ENCODE results near the gene RPLP2.

Gene RPLP2

DNA sequence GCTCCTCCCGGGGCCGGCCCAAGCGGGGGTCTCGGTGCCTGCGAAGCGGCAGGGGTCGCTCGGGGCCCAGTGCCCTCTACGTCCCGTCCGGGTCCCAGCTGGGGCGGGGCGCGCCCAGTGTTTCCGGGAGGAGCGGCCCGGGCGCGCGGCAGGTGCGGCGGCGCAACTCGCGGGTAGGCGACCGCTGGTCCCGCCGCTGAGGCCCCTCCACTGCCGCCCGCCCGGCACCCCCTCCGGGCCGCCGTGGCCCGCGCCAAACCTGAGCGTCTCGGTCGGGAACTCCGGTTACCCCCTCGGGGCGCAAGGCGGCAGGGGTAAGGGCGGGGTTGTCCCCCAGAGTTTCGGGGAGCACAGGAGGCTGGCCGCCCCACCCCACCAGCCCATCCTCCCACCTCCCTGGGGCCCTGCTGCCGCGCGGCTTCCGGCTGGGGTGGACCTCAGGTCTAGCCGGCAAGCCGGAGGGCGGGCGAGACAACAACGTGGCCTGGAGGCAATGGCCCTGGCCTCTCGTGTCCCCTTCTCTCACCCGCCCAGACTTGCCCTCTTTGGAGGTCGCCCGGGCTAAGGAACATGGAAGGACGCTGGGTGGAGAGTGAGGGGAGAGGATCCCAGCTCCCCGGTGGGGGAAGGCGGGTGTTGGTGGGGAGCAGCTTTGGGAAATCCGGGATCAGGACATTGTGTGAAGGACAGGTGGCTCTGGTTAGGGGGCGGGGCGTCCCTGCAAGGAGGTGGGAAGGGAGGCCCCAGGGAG, 17.6 kb downstream of the RPLP2 start:
- TF ChIP-seq, protein P1, sequence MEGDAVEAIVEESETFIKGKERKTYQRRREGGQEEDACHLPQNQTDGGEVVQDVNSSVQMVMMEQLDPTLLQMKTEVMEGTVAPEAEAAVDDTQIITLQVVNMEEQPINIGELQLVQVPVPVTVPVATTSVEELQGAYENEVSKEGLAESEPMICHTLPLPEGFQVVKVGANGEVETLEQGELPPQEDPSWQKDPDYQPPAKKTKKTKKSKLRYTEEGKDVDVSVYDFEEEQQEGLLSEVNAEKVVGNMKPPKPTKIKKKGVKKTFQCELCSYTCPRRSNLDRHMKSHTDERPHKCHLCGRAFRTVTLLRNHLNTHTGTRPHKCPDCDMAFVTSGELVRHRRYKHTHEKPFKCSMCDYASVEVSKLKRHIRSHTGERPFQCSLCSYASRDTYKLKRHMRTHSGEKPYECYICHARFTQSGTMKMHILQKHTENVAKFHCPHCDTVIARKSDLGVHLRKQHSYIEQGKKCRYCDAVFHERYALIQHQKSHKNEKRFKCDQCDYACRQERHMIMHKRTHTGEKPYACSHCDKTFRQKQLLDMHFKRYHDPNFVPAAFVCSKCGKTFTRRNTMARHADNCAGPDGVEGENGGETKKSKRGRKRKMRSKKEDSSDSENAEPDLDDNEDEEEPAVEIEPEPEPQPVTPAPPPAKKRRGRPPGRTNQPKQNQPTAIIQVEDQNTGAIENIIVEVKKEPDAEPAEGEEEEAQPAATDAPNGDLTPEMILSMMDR (IDR thresholded peaks at IDR 0.05; ENCODE audit: low read depth, low read length) = no peak
- peak overlapping the region in 1 of 2 donors; percentile 22 for H3K4me3 ChIP-seq (replicated peaks in 1 of 2; ENCODE audit: low read depth in 2 of 2, low read length in 2 of 2)
- no peak for DNase-seq (ENCODE audit: low read depth in 2 of 2)

DNA sequence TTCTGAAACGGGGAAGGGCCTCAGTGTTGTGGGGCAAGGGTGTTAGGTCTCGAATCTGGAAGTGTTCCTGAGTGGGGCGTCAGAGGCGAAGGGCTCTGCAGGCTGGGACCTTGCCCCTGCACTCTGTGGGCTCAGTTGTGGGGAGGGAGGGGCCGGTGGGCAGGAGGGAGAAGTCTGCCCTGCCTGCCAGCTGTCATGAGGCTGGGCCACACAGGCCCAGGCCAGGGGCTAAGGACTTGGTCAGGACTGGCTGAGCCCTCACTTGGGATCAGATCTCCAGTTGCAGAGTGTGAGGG, 18.1 kb downstream of the RPLP2 start, which contains the start of gene CRACR2B:
CRACR2B (plus strand) TSS at position 23 of the 296 bp plus-strand sequence. CDS start 689 bp downstream, outside the sequence.
- DNase-seq (ENCODE audit: low read depth in 2 of 2) = no peak
- TF ChIP-seq, protein P1 (IDR thresholded peaks at IDR 0.05; ENCODE audit: low read depth, low read length) = no peak
- H3K4me3 ChIP-seq (replicated peaks in 1 of 2; ENCODE audit: low read depth in 2 of 2, low read length in 2 of 2) = peak within 1 kb of the TSS in 1 of 2 donors; percentile 22

DNA sequence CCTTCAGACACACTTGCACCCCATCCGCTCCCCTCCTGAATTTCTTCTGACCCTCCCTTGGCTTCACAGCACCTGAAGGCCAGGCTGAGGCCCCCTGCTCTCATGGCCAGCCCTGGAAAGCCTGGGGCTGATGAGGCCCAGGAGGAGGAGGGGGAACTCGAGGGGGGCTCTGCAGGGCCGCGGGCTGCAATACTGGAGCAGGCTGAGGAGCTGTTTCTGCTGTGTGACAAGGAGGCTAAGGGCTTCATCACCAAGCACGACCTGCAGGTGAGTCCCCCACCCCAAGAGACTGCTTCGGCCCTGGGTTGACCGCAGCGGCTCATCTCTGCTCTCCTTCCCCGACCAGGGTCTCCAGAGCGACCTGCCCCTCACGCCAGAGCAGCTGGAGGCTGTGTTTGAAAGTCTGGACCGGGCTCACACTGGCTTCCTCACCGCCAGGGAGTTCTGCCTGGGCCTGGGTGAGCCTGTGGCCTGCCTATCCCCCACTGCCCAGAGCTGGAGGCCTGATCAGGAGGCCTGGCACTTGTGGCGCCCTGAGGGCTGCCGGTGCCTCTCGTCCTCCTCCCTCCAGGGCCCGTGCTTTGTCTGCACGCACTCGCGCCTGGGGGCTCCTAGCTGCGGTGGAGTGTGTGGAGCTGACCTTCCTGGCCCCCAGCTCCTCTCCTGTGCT, 18.9 kb downstream of the RPLP2 start:
- DNase-seq (ENCODE audit: low read depth in 2 of 2) = no peak
- TF ChIP-seq, protein P1 (IDR thresholded peaks at IDR 0.05; ENCODE audit: low read depth, low read length) = no peak
- H3K4me3 ChIP-seq (replicated peaks in 1 of 2; ENCODE audit: low read depth in 2 of 2, low read length in 2 of 2) = no peak overlapping the region

GRCh38 chr11:829176-829846, 19.5 kb downstream of the RPLP2 start:
- H3K4me3 ChIP-seq (replicated peaks in 1 of 2; ENCODE audit: low read depth in 2 of 2, low read length in 2 of 2) = peak overlapping the region; percentile 11 to 18

GRCh38 chr11:829847-830294, 20.1 kb downstream of the RPLP2 start:
- DNase-seq (ENCODE audit: low read depth in 2 of 2) = no peak
- TF ChIP-seq, protein P1 (IDR thresholded peaks at IDR 0.05; ENCODE audit: low read depth, low read length) = no peak
- H3K4me3 ChIP-seq (replicated peaks in 1 of 2; ENCODE audit: low read depth in 2 of 2, low read length in 2 of 2) = peak overlapping the region; percentile 18 to 19

More at GRCh38 chr11:829176-829846, 19.5 kb downstream of the RPLP2 start:
- no peak for DNase-seq (ENCODE audit: low read depth in 2 of 2)
- TF ChIP-seq, protein P1 (IDR thresholded peaks at IDR 0.05; ENCODE audit: low read depth, low read length) = no peak

- TF ChIP-seq, protein P1 (IDR thresholded peaks at IDR 0.05; ENCODE audit: low read depth, low read length) = no peak
- DNase-seq (ENCODE audit: low read depth in 2 of 2) = peak in 1 of 2 donors; percentile 70
- H3K4me3 ChIP-seq (replicated peaks in 1 of 2; ENCODE audit: low read depth in 2 of 2, low read length in 2 of 2) = peak overlapping the region; percentile 2 to 24
Measured at GRCh38 chr11:830295-831117, 20.7 kb downstream of the RPLP2 start.

All from cardiac fibroblast (primary cell).